D341Med (cell line): ENCODE data around the gene GALNTL6.

Source experiments
- DNase-seq: peaks from one replicate; pipeline ENCODE4 v3.0.0; 2012; ENCODE audit warnings: low spot score

Gene GALNTL6

DNA sequence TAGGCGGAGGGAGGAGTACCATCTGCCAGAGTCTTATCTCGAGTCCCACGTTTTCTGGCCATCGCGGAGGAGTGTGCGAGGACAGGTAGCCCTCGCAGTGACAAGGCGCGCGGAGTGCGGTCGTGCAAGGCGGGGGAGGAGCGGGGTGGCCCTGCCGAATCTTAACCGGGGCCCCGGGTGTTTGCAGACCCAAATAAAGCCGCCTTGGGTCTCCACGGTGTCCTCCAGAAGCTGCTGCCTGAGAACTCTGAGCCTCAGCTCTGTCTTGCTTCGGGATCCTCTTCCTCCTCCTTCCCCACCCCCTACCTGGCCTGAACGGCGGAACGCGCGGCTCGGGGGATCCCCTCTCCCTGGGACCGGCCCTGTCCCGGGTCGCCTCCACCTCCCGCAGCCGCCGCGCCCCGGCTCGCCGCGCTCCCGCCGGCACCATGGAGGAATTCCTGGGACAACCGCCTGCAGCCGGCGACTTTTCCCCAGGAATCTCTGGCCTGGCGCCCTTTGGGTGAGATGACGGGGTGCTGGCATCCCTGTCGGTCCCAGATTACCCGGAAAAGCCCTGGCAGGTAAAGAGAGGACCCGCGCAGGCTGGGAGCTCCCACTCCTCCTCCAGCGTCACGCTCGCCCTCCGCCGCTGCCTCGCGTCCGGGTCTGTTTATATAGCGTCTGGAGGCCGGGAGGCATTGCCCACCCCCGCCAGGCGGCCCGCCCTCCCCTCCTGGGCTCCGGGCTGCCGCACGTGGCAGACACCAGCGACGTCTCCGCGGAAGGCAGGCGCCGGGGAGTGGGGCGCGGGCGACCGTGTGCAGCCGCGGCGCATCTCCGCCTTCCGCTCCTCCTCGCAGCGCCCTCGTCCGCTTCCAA lies at the start of gene GALNTL6:
Gene GALNTL6, plus strand, starts transcription at position 740 of the 861 bp plus-strand sequence.
- DNase-seq = peak; percentile 79

DNA sequence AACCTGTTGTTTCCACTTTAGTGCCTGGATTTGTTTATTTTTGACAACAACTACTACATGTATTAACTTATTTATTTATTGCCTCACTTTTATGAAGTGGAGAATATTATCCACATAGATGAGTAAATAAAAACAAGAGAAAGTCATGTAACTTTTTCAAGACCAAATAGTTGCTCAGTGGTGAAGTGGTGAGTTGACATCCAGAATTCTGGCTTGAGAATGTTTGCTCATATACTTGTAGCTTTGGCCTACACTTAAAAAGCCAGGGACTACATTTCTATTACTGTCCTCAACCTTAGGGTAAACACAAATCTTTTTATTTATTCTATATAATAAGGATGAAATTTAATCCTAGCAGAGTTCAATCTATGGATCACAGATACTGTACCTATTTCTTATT lies 47.7 kb upstream of the GALNTL6 start:
- no peak for DNase-seq

DNA sequence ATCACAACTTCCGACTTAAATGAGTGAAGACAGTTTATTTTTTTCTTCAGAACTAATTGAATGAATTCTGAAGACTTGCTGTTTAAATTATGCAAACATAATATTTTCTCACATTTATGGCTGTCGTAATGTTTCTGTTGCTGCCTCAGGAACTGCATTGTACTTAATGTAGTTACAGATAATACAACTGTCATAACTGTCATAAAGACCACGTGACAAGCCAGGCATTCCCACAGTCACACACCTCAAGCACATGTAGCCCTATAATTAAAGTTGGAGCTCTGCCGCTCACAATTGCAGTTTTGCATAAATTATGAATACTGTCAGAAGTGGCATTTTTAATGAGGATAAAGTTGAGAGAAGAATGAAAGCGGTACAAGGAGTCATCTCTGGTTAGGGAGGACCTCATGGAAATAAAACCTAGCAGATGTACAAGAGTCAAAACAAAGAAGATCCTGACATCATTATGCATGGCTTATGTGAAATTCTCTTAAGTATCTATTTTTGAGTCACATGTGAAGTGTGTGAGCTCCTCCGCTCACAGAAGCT lies 38.5 kb upstream of the GALNTL6 start:
- no peak for DNase-seq

DNA sequence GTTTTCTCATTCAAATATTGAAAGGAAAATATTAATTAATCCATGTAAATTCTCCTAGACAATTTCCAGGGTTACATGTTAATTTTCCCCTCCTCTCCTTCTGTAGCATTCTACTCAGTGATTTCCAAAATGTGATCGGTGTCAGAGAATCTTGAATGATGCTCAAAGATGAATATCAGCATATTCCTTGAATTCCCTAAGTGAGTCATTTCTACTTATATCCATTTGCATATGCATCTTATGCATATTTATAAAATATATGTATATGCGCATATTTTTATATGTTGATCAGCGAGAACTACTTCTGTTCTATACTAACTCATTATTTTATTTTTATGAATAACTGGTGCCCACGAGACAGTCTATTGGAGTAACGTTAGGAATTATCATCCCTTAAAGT lies 33.9 kb upstream of the GALNTL6 start:
- DNase-seq = no peak

- DNase-seq = no peak
Observed at GRCh38 chr4:171785388-171785787, 27.8 kb upstream of the GALNTL6 start.

DNA sequence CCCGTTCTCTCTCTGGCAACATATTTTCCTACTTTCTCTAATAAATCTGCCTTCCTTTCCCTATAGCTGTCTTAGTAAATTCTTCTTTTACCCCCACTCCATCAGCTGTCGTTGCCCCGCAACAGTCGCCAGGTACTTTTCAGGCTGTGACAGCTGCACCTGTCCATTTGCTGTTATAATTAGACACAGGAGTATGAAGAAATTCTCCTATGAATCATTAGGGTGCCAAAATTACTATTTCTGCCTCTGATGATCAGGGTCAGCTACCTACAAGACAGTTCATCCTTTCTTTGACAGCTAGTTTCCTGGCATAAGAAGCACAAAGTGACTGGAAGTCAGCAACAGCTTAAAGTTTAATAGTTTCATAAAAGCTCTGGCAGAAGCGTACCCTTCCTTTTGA lies 19.5 kb upstream of the GALNTL6 start:
- no peak for DNase-seq

- no peak for DNase-seq
Observed at GRCh38 chr4:171794528-171794927, 18.7 kb upstream of the GALNTL6 start.

GRCh38 chr4:171809854-171810253 lies 3.4 kb upstream of the GALNTL6 start:
- DNase-seq = no peak

DNA sequence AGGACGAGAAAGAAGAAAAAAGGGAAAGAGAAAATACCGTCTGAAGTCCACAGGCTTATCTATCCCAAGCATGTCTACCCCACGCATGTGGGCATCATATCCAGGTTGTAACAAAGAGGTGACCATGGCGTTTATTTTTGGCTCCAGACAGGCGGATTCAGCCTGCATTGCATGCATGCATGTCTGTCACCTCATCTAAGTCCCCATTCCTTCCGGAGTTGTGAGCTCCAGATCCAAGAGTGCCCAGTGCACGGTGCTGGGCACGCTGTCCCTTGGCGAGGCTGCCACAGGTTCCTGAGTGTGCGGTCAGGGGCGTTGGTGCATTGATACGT lies 905 bp upstream of the GALNTL6 start:
- DNase-seq = no peak

- peak; percentile 38 for DNase-seq
Observed at GRCh38 chr4:171813526-171814250, 484 bp downstream of the GALNTL6 start.

- DNase-seq = no peak
Observed at GRCh38 chr4:171814545-171814944, 1.3 kb downstream of the GALNTL6 start.

GRCh38 chr4:171817026-171817425 lies 3.8 kb downstream of the GALNTL6 start:
- no peak for DNase-seq

GRCh38 chr4:171834640-171835039 lies 21.4 kb downstream of the GALNTL6 start:
- no peak for DNase-seq

DNA sequence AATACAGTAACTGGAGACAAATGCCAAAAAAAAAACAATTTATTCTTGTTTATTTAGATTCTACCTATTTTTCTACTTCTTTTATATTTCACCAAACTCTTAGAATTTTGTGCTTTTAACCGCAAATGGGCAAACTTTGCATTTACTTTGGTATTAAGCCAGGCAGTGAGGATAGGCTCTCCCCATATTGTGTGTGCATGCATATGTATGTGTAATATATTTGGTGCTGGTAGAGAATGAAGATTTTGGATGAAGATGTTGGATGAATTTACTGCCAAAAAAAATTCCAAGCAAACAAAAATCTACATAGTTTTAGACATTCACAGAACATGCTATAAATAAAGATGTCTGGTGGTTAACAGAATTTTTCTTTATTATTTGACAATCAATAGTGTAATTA lies 30.3 kb downstream of the GALNTL6 start:
- no peak for DNase-seq

DNA sequence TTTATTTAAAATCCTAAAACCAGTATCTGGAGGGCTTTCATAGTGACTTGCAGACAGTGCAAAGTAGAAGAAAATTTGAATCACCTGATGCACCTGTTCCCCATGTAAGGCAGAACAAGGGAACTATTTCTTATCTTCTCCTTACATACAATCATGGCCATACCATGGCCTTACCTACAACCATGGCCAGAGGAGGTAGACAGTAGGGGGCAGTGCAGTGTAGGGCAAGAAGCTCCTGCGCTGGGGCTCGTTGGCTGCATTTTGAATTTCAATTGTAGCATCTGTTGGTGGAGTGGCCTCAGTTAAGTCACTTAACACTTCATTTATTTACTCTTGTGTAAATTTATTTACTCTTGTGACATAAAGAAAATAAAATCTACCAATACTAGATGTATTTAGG lies 33.0 kb downstream of the GALNTL6 start:
- DNase-seq = peak; percentile 78

DNA sequence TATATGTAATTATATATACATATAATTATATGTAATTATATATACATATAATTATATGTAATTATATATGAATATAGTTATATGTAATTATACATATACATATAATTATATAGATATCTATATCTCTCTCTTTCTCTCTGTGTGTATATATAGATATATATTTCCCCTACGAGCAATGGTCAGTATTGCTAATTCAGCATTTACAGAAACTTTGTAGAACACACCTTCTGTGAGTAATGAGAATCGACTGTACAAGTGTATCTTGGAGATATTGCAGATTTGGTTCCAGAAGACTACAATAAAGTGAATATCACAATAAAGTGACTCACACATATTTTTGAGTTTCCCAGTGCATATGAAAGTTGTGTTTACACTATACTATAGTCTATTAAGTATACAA lies 33.7 kb downstream of the GALNTL6 start:
- no peak for DNase-seq

DNA sequence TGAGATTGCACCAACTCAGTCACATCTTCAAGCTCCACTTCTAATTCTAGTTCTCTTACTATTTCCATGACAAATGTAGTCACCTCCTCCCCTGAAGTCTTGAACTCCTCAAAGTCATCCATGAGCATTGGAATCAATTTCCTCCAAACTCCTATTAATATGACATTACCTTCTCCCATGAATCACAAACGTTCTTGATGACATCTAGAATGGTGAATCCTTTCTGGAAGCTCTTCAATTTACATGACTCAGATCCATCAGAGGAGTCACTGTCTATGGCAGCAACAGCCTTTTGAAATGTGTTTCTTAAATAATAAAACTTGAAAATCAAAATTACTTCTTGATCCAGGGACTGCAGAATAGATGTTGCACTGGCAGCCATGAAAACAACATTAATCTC lies 34.5 kb downstream of the GALNTL6 start:
- DNase-seq = no peak

DNA sequence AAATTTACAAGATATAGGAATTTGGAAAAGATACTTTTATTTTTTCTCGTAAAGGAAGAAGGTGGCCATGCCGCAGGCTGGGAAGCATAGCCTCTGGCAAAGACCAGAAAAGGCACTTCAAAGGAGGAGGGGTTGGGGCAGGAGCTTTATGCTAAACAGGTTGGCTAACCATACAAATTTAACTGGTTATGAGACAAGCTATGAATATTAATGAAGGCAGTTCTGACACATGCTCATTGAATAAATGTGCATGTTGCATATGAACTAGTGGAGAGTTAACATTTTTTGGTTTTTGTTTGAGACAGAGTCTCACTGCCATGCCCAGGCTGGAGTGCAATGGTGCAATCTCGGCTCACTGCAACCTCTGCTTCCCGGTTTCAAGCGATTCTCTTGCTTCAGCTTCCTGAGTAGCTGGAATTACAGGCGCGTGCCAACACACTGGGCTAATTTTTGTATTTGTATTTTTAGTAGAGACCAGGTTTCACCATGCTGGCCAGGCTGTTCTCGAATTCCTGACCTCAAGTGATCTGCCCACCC lies 36.5 kb downstream of the GALNTL6 start:
- DNase-seq = no peak

DNA sequence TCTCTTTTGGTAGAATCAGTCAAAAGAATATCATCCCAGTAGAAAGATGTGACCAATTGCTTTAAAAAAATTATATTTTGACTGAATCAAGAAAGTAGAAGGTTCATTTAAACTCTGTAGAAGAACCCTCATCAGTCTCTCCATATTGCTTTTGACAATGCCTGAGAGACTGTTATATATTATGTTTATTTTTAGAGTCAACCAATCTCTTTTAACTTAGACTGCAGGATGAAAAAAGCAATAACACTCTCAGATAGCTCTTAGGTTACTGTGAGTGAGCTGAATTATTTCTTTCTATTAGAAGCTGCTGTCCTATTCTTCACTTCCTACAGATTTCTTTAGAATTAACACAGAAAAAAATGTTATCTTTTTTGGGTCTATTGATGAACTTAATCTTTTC lies 38.1 kb downstream of the GALNTL6 start:
- no peak for DNase-seq

- DNase-seq = no peak
Observed at GRCh38 chr4:171857302-171858012, 44.3 kb downstream of the GALNTL6 start.

DNA sequence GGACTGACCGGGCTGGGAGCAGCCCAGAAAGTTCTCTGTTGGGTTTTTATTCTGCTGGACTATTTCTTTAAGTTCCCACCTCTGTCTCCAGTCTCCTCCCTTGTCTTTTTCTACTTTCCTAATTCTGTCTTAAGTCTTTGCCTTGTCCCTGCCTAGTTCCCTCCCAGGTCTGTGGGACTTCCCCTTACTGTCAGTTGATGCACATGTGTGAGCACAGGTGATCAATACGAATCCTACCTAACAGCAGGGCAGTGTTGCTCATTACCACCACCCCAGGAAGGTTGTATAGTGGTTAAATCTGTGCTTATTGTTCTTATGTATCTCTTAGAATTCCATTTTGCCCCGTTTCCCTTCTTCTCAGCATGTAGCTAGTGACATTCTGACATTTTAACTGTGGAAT lies 62.1 kb downstream of the GALNTL6 start:
- DNase-seq = no peak

GRCh38 chr4:171876636-171877035 lies 63.4 kb downstream of the GALNTL6 start:
- DNase-seq = no peak
